Measurements from ENCODE around the gene EVPL. TPM values are rescaled to one million over a fixed set of nuclear protein-coding genes. Genes with fewer than 3 reads are reported as not detected.
"Not testable (repeated sequence)": the region's sequence is repeated elsewhere in the genome, so short reads cannot be mapped to it uniquely, and the experiment has no call there.

The EVPL gene
- total RNA-seq, 1 experiment from 2014 or later: 58.0 TPM

DNA sequence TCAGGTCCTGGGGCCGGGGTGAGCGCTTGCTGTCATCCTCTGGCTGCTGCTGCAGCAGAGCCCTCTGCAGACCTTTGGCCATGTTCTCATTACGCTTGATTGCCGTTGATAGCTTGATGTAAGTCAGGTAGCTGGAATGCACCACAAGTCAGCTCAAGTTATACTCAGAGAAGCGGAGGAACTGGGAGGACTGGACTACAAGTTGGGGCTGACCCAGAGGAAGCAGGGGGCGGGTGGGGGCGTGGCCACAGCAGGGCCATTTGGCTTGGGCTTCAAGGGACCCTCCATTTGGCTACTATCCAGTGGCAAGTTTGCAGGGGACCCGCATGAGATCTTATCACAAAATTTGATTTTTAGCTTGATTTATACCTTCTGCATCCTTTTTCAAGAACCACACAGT is 19.0 kb upstream of the EVPL start:
- H3K27me3 ChIP-seq (ENCODE audit: insufficient read depth, low read length): no peaks in the 10 kb centered on the region
- no peak overlapping the region for H3K27ac ChIP-seq (ENCODE audit: low read depth, low read length)
- no peaks in the 10 kb centered on the region for H4K20me1 ChIP-seq (ENCODE audit: insufficient read depth)
- no peak overlapping the region for H3K9ac ChIP-seq (ENCODE audit: low read length)
- POLR2A ChIA-PET: no interaction called here
- intact Hi-C loops (cut with micrococcal nuclease): no loop called here
- H3K79me2 ChIP-seq (ENCODE audit: insufficient read depth, low read length): peaks cover 10% of the 10 kb centered on the region
- no peak for ATAC-seq
- no TSS peak for BruUV-seq (replicated peaks)
- H3K9me2 ChIP-seq (ENCODE audit: insufficient read depth): no peaks in the 10 kb centered on the region
- CTCF ChIA-PET: no interaction called here
- no peak overlapping the region for H3K4me3 ChIP-seq (replicated peaks in 1 of 2; ENCODE audit: low read depth in 1 of 2, low read length in 2 of 2)
- peaks cover 3 to 5% of the 10 kb centered on the region in 2 experiments for H3K4me1 ChIP-seq (ENCODE audit: control insufficient read depth in 1 of 2, insufficient read depth in 2 of 2, low read length in 2 of 2)
- H3K9me3 ChIP-seq (ENCODE audit: control insufficient read depth in 1 of 2, insufficient read depth in 1 of 2, low read depth in 1 of 2, low read length in 2 of 2): no peaks in the 10 kb centered on the region
- DNase-seq (ENCODE audit: low read depth, low spot score): no peak
- TF ChIP-seq EGR1 (IDR thresholded peaks at IDR 0.05; ENCODE audit: low read depth) (no peak), CBX3 (IDR thresholded peaks at IDR 0.05; ENCODE audit: low read depth) (no peak), FOSL1 (IDR thresholded peaks at IDR 0.05; ENCODE audit: low read depth) (no peak)
- no peak overlapping the region for H3K4me2 ChIP-seq (ENCODE audit: low read length)
- RAD21 ChIA-PET (ENCODE audit: low non-redundant PET in 1 of 2, low total read pairs in 2 of 2, uncharacterized antibody in 2 of 2, unreplicated experiment in 2 of 2): no interaction called here
- H3K36me3 ChIP-seq (ENCODE audit: control insufficient read depth in 1 of 2, insufficient read depth in 2 of 2, low read length in 2 of 2): peaks cover 74 to 83% of the 10 kb centered on the region in 2 experiments
- H2AFZ ChIP-seq (ENCODE audit: low read depth, low read length, poor library complexity, severe bottlenecking): no peak overlapping the region

DNA sequence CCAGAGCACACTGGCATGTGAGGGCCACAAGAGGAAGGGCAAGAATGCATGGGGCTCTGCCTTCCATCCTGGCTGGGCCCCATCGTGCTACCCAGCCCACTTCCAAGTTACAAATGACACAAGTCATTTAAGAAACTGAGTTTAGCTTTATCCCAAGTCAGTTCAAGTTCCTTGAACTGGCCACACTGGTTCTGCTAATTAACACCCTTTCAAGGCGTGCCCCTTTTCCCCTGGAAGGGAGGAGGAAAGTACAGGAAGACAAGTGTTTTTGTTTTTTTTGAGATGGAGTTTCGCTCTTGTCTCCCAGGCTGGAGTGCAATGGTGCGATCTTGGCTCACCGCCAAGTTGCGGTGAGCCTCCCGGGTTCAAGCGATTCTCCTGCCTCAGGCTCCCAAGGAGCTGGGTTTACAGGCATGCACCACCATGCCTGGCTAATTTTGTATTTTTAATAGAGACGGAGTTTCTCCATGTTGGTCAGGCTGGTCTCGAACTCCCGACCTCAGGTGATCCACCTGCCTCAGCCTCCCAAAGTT is 17.4 kb upstream of the EVPL start:
- CTCF ChIA-PET; H3K9me3 ChIP-seq (ENCODE audit: control insufficient read depth in 1 of 2, insufficient read depth in 1 of 2, low read depth in 1 of 2, low read length in 2 of 2); H3K79me2 ChIP-seq (ENCODE audit: insufficient read depth, low read length); H3K27ac ChIP-seq (ENCODE audit: low read depth, low read length); RAD21 ChIA-PET (ENCODE audit: low non-redundant PET in 1 of 2, low total read pairs in 2 of 2, uncharacterized antibody in 2 of 2, unreplicated experiment in 2 of 2); H2AFZ ChIP-seq (ENCODE audit: low read depth, low read length, poor library complexity, severe bottlenecking); H3K9me2 ChIP-seq (ENCODE audit: insufficient read depth); ATAC-seq; intact Hi-C loops (cut with micrococcal nuclease); H3K9ac ChIP-seq (ENCODE audit: low read length); H3K4me1 ChIP-seq (ENCODE audit: control insufficient read depth in 1 of 2, insufficient read depth in 2 of 2, low read length in 2 of 2); H3K4me2 ChIP-seq (ENCODE audit: low read length); H3K27me3 ChIP-seq (ENCODE audit: insufficient read depth, low read length); H3K4me3 ChIP-seq (replicated peaks in 1 of 2; ENCODE audit: low read depth in 1 of 2, low read length in 2 of 2); BruUV-seq (replicated peaks); H4K20me1 ChIP-seq (ENCODE audit: insufficient read depth); POLR2A ChIA-PET; DNase-seq (ENCODE audit: low read depth, low spot score): not testable (repeated sequence)
- peaks cover 73 to 85% of the 10 kb centered on the region in 2 experiments for H3K36me3 ChIP-seq (ENCODE audit: control insufficient read depth in 1 of 2, insufficient read depth in 2 of 2, low read length in 2 of 2)

DNA sequence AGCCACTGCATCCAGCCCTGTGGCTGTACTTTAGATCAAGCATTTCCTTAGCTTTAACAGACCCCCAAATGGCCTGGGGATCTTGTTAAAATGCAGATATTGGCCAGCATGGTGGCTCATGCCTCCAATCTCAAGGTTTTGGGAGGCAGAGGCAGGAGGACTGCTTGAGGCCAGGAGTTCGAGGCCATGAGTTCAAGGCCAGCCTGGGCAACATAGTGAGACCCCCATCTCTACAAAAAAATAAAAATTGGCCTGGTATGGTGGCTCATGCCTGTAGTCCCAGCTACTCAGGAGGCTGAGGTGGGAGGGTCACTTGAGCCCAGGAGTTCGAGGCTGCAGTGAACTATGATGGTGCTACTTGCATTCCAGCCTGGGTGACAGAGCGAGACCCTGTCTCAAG is 15.8 kb upstream of the EVPL start:
- H3K9ac ChIP-seq (ENCODE audit: low read length); H3K79me2 ChIP-seq (ENCODE audit: insufficient read depth, low read length); H3K4me2 ChIP-seq (ENCODE audit: low read length); H4K20me1 ChIP-seq (ENCODE audit: insufficient read depth); DNase-seq (ENCODE audit: low read depth, low spot score); BruUV-seq (replicated peaks); H3K27me3 ChIP-seq (ENCODE audit: insufficient read depth, low read length); H3K9me2 ChIP-seq (ENCODE audit: insufficient read depth); RAD21 ChIA-PET (ENCODE audit: low non-redundant PET in 1 of 2, low total read pairs in 2 of 2, uncharacterized antibody in 2 of 2, unreplicated experiment in 2 of 2); intact Hi-C loops (cut with micrococcal nuclease); CTCF ChIA-PET; H3K4me3 ChIP-seq (replicated peaks in 1 of 2; ENCODE audit: low read depth in 1 of 2, low read length in 2 of 2); H3K4me1 ChIP-seq (ENCODE audit: control insufficient read depth in 1 of 2, insufficient read depth in 2 of 2, low read length in 2 of 2); H3K9me3 ChIP-seq (ENCODE audit: control insufficient read depth in 1 of 2, insufficient read depth in 1 of 2, low read depth in 1 of 2, low read length in 2 of 2); H2AFZ ChIP-seq (ENCODE audit: low read depth, low read length, poor library complexity, severe bottlenecking); H3K27ac ChIP-seq (ENCODE audit: low read depth, low read length); POLR2A ChIA-PET; ATAC-seq: not testable (repeated sequence)
- H3K36me3 ChIP-seq (ENCODE audit: control insufficient read depth in 1 of 2, insufficient read depth in 2 of 2, low read length in 2 of 2): peaks cover 73 to 83% of the 10 kb centered on the region in 2 experiments
